Fibroblast of skin of back (primary cell): ENCODE data around the gene DRGX.
A peak's percentile ranks its signal among the peaks of the same experiment; 100 is the strongest.

Source experiments
- DNase-seq: peaks from one replicate; pipeline ENCODE4 v3.0.0-alpha.2; 2013

The DRGX gene

GRCh38 chr10:49334964-49335363, 60.9 kb downstream of the DRGX start:
- no peak for DNase-seq

- DNase-seq: no peak
These were observed 62.7 kb downstream of the DRGX start for GRCh38 chr10:49333192-49333591.

GRCh38 chr10:49332768-49333167, 63.1 kb downstream of the DRGX start:
- no peak for DNase-seq

GRCh38 chr10:49332333-49332732, 63.6 kb downstream of the DRGX start:
- no peak for DNase-seq

GRCh38 chr10:49331431-49331830, 64.5 kb downstream of the DRGX start:
- no peak for DNase-seq

GRCh38 chr10:49330127-49330665, 65.7 kb downstream of the DRGX start:
- DNase-seq: no peak

GRCh38 chr10:49329146-49329505, 66.8 kb downstream of the DRGX start:
- DNase-seq: no peak

GRCh38 chr10:49328401-49329145, 67.3 kb downstream of the DRGX start:
- DNase-seq: no peak

GRCh38 chr10:49327036-49327813, 68.7 kb downstream of the DRGX start:
- no peak for DNase-seq

- no peak for DNase-seq
These were observed 69.7 kb downstream of the DRGX start for GRCh38 chr10:49325916-49326783.

GRCh38 chr10:49325131-49325915, 70.6 kb downstream of the DRGX start:
- no peak for DNase-seq

GRCh38 chr10:49324711-49325110, 71.2 kb downstream of the DRGX start:
- DNase-seq: peak; percentile 4

- DNase-seq: no peak
These were observed 72.0 kb downstream of the DRGX start for GRCh38 chr10:49323896-49324270.

GRCh38 chr10:49323171-49323895, 72.6 kb downstream of the DRGX start:
- DNase-seq: no peak

GRCh38 chr10:49322371-49323170, 73.3 kb downstream of the DRGX start:
- no peak for DNase-seq

GRCh38 chr10:49321021-49321420, 74.9 kb downstream of the DRGX start:
- no peak for DNase-seq

- DNase-seq: no peak
These were observed 75.7 kb downstream of the DRGX start for GRCh38 chr10:49320191-49320590.

- DNase-seq: no peak
These were observed 76.7 kb downstream of the DRGX start for GRCh38 chr10:49319206-49319605.

- DNase-seq: no peak
These were observed 77.1 kb downstream of the DRGX start for GRCh38 chr10:49318755-49319154.

GRCh38 chr10:49318028-49318427, 77.9 kb downstream of the DRGX start:
- no peak for DNase-seq

- DNase-seq: no peak
These were observed 81.1 kb downstream of the DRGX start for GRCh38 chr10:49314806-49315205.
